OCI-LY3 (cell line): ENCODE data around the gene DCC.

Experiments used
- CTCF ChIP-seq: fragments of 200-600, 300-600 bp; sonication (generic); IDR thresholded peaks from 2 replicates; pipeline ENCODE4 v1.5.1; 2014; ENCODE audit warnings: antibody characterized with exemption, low read length, low read depth
- EZH2phosphoT487 ChIP-seq: fragments of 200-600 bp; shearing (Covaris generic); IDR thresholded peaks from 2 replicates; pipeline ENCODE4 v1.6.1; 2018; ENCODE audit warnings: antibody characterized with exemption, mixed run types, low read depth

- no peak for TF ChIP-seq CTCF
- no peak for TF ChIP-seq EZH2phosphoT487
These were observed 375.4 kb downstream of the DCC start for GRCh38 chr18:52715421-52715820.
